HG03342 (cell line): Measurements from ENCODE around the gene PPY.
"Not testable (repeated sequence)": the region's sequence is repeated elsewhere in the genome, so short reads cannot be mapped to it uniquely, and the experiment has no call there.

Experiments used
- ATAC-seq: cut with Tn5 transposase; IDR thresholded peaks from one replicate; pipeline ENCODE4 v1.9.1; 2021; ENCODE audit warnings: mild to moderate bottlenecking, moderate library complexity; ENCODE audit not compliant: unreplicated experiment

The PPY gene, protein sequence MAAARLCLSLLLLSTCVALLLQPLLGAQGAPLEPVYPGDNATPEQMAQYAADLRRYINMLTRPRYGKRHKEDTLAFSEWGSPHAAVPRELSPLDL

DNA sequence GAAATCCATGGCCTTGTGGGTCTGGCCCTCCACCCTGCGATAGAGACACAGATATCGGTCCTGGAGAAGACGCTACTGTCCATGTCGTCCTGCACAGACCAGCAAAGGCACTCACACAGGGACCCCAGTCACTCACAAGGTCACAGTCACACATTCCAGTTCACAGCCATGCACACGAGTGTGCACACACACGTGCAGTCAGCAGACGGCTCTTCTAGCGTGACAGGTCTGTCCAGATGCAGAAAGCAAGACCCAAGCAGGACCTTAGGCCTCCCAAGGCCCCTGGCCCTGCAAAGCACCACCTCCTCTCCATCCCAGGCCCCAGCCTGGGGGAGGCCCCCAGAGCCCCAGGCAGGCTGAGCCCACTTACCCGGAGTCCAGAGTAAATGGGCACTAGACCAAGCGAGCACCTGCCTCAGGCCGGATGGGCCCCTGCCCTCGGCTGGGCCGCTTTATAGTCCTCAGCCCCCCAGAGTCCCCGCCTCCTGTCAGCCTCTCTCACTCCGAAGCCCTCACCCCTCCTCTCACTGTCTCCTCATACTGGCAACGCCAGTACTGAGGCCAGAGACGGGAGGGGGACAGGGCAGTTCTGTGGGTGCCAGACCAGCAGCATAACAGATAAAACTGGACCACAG lies at the start of gene PPY:
TSS of gene PPY (minus strand) at position 426 of the 635 bp plus-strand sequence. CDS start 822 bp downstream, outside the sequence.
- no peak for ATAC-seq

DNA sequence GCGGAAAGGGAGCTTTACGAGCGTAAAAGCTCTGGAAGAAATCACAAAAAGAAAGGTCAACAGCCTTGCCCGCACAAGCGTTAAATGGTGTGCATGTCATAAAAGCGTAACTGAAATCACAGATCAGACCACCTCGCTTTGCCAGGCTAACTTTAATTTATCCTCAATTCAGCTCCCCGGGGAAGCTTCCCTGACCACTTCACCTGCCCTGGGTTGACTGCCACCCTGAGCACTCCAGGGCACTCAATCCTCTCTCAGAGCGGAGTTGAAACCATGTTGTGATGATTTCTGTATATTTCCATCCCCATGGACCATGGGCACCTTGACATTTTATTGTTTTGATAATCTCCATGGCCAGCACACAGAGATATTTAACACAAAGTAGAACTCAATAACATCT lies 46.0 kb upstream of the PPY start:
- no peak for ATAC-seq

DNA sequence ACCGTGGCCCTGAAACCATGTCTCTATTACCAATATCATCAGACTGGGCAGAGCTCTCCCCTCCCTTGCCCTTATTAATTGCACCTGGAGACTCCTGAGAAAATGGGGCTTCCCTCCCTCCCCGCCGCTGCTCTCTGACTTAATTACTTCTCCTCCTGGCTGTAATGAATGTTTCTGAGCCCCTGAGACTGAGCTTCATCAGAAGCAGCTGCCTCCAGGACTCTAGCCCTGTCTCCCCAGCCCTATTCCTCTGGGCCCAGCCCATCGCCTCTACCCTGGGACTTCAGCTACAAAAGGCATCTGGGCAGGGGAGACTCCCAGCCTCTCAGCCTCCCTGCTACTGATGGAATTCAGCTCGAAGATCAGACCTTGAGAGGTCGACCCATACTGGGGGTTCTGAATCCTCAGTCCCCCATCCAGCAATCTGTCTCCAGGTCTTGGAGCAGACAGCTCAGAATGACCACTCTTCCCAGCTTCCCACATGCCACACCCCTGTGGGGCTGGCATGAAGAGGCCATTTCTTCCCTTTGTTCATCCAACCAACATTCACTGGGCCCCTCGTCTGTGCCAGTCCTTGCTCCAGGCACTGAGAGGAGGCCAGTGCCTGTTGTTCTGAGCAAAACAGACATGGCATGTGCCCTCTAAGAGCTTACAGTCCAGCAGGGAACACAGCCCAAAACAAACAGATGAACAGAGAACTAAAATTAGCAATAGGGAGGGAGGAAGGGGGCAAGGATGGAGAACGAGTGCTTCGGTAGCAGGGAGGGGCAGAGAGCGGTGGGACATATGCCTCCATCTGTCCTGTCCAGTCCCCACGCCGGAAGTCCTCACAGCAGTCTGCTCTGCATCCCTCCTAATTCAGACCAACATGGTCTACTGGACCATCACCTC lies 45.1 kb upstream of the PPY start:
- no peak for ATAC-seq

DNA sequence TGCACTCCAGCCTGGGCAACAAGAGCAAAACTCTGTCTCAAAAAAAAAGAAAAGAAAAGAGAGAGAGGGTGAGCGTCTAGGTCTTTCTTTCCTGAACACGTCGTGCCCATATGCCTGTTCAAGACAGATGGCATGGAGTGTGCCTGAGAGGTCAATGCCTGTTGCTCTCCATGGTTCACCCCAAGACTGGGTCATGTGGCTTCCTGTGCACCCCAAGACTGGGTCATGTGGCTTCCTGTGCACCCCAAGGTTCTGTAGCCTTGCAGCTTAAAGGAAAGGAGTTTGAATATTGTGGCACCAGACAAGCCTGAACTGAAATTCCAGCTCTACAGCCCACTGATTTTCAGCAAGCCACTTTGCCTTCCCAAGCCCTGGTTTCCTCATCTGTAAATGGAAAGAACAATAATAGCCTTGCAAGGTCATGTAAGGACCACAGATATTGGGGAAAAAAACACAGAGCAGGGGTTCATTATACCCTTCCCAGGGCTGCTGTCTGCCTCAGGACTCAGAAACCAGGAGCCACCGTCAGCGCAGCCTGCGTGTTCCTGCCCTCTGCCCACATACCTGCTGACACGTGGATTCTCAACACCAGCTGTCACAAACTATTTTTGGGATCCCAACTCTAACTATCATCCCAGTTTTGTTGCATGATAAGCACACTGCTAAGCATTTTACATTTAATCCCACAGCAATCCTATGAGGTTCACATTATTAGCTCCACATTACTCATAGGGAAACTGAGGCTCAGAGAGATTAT lies 44.1 kb upstream of the PPY start:
- ATAC-seq = no peak

DNA sequence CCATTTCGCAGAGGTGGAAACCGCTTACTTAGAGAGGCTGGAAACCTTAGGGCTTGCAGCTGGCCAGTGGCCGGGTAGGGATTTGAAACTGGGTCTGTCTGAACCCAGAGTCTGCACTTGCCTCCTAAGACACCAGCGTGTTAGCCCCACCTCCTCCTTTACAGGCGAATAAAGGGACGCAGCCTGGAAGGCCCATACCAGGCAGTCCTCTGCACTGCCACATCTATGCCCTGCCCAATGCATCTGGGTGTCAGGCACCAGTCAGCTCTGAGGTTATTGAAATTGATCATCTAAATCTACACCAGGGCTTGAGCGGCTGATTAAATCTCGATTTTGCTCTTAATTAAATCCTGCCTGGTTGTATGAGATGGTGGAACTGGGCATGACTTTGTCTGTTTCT lies 42.2 kb upstream of the PPY start:
- no peak for ATAC-seq

DNA sequence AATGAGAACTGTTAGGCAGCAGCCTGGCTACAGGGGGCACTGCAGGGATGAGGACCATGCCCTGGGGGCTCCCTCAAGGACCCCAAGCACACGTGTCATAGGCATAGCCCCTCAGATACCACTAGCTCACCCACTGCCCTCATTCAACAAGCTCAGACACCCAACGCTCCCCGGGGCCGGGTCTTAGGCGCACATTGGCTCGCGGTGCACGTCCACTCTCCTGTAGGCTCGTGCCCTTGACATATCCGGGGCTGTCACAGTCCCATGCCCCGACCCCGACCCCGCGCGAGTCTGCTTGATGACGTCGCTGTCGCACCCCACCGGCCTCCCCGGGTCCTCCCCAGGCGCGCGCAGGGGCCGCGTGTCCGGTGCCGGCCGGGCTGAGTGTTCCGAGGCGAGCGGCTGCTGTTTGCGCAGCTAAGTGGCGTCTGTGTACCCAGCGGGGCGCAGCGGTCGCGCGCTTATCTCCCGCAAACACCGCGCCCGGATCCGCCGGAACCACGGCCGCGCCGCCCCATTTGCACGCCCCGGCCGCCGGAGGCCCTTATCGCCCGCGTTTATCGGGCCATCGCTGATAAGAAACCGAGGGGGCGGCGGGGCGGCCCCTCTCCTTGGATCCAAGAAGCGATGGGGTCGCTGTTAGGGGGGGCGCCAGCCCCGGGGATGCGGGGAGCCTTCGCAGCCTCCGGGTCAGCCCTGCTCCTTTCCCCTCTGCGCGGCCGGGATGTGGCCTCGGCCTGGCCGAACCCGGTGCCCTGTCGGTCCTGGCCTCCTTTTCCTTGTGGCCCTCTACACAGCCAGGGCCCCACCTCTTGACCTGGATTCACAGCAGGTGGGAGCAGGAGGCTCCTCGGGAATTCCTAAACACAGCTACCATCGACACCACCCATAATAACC lies 41.5 kb upstream of the PPY start:
- no peak for ATAC-seq

DNA sequence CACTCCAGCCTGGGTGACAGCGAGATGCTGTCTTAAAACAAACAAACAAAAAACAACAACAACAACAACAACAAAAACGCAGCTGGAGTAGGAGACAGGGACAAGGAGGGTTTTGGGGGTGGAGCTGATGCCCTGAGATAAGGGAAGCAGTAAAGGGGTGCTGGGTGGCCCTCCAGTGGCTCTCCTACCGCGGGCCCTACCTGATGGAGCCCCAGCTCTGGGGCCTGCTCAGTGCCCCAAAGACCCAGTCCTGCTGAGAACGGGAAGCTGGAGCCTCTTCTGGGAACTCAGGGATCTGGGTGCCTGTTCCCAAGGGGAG lies 40.9 kb upstream of the PPY start:
- ATAC-seq = no peak

DNA sequence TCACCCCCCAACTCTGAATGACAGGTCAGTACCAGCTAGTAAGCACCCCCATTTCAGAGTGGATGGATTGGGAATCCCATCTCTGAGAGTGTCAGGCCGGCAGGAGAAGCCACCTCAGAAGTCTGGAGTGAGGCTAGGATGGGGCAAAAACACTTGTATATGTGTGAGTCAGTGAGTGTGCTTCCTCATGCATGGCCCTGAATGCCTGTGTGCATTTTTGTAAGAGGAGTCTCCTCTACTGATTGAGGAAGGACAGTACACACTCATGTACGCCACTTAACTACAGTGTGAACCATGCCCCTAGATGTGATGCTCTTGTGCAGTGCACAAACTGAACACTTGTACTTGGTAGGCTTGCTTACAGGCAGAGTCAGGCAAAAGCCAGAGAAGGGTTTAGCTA lies 39.9 kb upstream of the PPY start:
- ATAC-seq = no peak

DNA sequence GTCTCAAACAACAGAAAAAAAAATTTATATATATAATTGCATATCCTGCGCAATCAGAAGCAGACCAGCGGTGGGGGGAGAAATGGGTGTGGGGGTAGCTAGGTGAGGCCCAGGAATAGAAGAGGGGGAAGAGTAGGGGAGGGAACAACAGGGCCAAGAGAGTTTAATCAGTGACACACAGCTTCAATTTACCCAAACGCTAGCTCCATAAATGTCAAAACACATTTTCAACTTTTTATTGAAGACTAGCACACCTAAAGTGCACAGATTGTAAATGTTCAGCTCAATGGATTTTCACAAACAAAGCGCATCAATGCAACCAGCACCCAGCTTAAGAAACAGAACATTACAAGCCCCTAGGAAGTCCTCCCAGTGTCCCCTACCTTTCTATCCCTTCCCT lies 37.4 kb upstream of the PPY start:
- no peak for ATAC-seq

DNA sequence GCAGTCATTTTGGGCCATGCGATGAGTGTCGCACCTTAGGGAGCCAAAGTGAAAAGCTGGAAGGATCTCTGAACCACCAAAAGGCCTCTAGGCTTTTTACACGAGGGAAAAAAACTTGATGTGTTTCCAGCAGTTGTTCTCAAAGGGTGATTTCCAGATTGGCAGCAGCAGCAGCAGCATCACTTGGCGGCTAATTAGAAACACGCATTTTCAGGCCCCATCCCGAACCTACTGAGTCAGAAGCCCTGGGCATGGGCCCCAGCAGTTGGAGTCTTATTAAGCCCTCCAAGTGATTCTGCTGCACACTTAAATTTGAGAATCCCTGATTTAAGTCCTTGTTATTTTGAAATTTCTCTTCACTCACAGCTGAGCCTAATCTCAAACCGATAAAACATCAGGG lies 36.7 kb upstream of the PPY start:
- no peak for ATAC-seq

DNA sequence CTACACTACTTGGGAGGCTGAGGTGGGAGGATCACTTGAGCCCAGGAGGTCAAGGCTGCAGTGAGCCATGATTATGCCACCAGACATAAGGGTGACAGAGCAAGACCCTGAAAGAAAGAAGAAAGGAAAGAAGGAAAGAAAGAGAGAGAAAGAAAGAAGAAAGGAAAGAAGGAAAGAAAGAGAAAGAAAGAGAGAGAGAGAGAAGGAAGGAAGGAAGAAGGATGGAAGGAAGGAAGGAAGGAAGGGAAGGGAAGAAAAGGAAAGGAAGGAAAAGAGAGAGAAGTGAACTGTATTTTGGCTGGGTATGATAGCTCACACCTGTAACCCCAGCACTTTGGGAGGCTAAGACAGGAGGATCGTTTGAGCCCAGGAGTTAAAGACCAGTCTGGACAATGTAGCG lies 35.8 kb upstream of the PPY start:
- no peak for ATAC-seq

DNA sequence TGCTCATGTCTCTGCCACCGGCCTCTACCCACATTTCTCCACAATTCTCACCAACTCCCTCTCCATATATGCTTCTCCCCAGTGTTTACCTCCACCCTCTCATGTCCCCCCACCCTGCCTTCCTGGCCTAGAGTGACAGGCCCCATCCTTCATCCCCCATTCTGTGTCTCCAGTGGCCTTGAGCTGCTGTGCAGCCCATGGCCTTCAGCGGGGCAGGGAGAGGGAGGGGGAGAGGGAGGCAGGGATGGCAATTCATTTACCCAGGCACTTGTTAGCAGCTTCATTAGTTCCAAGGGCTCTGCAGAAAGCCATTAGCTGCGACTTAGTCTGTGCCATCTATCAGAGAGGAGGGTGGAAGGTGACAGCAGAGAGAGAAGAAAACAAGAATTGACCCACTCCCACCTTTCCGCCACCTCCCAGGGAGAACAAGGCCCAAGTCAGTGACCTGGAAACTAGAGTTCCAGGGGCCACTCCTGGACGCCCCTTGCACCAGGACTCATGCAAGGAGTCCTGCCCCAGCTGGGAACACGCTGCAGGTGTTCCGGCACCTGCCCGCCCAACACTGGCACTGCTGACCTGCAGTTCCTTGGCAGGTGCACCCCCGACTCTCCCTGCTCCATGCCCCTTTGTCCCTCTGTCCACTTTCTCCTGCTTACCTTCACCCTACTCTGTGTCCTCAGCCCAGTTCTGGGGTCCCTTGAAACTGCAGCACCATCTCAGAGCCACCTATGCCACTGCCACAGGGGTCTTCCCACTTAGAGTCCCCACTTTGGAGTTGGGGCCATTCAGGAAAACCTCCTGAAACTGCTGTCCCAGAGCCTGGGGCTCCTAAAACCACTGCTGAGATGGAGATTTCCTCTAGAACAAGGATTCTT lies 34.9 kb upstream of the PPY start:
- ATAC-seq = no peak

DNA sequence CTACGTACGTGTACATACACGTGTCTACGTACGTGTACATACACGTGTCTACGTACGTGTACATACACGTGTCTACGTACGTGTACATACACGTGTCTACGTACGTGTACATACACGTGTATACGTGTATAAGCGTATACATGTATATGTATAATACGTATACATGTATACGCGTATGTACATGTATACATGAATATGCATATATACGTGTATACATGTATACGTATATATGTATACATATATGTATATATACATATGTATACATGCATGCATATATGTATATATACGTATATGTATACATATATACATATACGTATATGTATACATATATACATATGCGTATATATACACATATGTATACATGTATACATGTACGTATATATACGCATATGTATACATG lies 33.6 kb upstream of the PPY start:
- ATAC-seq = no peak

DNA sequence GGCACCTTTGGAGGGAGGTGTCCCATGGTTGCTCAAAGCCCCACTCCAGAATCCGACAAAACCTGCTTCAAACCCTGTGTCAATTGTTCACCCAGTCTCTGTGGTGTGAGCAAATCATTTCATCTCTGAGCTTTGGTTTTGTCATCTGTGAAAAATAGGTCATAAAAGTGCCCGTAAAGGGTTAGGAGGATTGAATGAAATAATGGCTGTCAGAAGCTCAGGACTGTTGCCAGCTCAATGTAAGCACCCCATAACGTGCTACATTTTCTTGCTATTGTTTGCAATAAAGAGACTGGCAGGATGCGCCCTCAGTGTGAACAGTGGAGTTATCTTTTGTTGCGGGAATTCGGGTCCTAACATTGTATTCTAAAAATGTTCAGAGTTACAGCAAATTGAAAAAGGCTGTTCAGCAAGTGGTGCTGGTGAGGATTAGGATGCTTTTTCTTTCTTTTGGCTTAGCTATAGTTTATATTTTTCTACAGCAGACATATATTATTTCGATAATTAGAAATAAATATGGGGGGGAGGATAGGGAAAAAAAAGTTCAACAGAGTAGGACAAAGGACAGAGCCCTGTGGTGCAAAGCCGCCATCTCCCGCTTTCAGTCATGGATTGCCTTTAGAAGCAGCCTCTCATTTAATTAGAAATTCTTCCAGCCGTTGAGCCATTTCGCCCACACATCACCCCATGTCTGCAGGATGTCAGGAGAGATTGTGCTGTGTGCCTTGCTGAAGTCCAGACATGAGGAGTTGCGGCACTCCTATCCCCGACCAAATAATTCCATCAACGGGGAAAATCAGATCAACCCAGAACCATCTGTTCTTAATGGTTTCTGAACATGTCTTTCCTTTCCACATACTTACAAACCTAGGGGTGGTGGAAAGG lies 32.3 kb upstream of the PPY start:
- ATAC-seq = no peak

DNA sequence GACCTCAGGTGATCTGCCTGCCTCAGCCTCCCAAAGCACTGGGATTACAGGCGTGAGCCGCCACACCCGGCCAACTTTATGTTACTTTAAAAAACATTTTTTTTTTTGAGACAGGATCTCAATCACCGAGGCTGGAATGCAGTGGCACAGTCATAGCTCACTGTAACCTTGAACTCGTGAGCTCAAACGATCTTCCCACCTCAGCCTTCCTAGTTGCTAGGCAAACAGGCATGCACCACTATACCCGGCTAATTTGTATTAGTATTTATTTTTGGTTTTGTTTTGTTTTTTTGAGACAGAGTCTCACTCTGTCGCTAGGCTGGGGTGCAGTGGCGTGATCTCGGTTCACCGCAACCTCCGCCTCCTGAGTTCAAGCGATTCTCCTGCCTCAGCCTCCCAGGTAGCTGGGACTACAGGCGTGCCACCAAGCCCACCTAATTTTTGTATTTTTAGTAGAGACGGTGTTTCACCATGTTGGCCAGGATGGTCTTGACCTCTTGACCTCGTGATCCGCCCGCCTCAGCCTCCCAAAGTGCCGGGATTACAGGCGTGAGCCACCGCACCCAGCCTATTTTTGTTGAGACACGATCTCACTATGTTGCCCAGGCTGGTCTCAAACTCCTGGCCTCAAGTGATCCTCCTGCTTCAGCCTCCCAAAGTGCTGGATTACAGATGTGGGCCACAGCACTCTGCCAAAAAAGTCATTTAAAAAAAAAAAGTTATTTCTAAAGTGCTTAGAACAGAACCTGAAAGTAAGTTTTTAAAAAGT lies 30.4 kb upstream of the PPY start:
- ATAC-seq = not testable (repeated sequence)

DNA sequence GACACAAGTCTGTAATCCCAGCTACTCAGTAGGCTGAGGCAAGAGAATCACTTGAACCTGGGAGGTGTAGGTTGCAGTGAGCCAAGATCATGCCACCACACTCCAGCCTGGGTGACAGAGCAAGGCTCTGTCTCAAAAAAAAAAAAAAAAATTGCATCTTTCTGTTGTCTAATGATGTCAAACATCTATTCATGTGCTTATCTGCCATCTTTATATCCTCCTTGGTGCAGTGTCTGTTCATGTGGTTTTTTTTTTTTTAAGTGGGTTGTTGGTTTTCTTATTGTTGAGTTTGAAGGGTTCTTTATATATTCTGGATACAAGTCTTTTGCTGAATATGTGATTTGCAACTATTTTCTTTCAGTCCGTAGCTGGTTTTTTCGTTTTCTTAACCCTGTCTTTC lies 29.2 kb upstream of the PPY start:
- ATAC-seq = not testable (repeated sequence)

DNA sequence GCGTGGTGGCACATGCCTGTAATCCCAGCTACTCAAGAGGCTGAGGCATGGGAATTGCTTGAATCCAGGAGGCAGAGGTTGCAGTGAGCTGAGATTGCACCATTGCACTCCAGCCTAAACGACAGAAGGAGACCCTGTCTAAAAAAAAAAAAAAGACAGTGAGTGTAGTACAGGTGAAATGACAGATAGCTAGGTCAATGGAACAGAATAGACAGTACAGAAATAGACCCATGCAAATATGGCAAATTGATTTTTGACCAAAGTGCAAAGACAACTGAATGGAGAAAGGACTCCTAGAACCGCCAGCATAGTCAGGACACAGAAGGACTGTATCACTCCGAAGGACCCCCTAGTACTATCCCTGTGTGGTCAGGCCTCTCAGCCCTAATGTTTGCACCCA lies 28.1 kb upstream of the PPY start:
- no peak for ATAC-seq

DNA sequence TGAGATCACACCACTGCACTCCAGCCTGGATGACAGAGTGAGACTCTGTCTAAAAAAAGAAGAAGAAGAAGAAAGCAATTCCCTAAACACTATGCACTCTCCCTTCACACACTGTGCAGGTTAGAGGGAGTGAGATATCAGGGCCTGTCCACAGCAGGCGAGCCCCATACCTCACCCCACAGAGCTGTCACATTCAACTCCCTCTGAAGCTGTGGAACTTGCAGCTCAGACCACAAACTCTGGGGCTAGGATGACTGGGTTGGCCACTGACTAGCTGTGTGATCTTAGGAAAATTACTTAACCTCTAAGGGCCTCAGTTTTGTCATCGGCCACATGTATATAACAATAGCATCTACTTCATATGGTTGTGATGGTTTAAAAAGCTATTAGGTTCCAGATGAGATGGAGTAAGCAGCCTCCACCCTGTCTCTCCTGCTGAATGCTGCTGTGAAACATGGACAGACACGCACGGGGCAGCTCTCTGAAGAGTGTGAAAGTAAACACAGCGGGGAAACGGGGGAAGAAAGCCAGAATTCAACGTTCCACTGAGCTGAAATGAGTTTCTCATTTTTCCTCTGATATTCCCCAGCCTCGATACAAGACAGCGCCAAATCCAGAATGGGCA lies 25.1 kb upstream of the PPY start:
- no peak for ATAC-seq
